H1 (cell line): ENCODE results near the gene RASSF3. TPM values are rescaled to one million over a fixed set of nuclear protein-coding genes. Genes with fewer than 3 reads are reported as not detected.

Source experiments
- ASH2L ChIP-seq: fragments of 200-600, 300-600 bp; sonication (generic); IDR thresholded peaks from one replicate; pipeline ENCODE4 v1.7.1; 2017; ENCODE audit warnings: low read length
- BCL11A ChIP-seq, 2 experiments: IDR thresholded peaks; one replicate each; pipeline ENCODE4 v1.6.1; 2011; ENCODE audit warnings: low read depth in 2 of 2, low read length in 2 of 2, mild to moderate bottlenecking in 2 of 2
- CHD2 ChIP-seq: IDR thresholded peaks from 2 replicates; pipeline ENCODE4 v1.6.1; 2012; ENCODE audit warnings: low read length, improper control_type of control experiment
- EGR1 ChIP-seq: IDR thresholded peaks from 2 replicates; pipeline ENCODE4 v1.6.1; 2011; ENCODE audit warnings: low read depth, low read length, borderline replicate concordance
- FOSL1 ChIP-seq: IDR thresholded peaks from 2 replicates; pipeline ENCODE4 v1.6.1; 2011; ENCODE audit warnings: mild to moderate bottlenecking, low read depth, low read length, moderate library complexity; ENCODE audit not compliant: insufficient read depth
- KDM4A ChIP-seq: IDR thresholded peaks from one replicate; pipeline ENCODE4 v1.7.1; 2012; ENCODE audit warnings: low read depth, mild to moderate bottlenecking, moderate library complexity, low read length, inconsistent platforms; ENCODE audit not compliant: severe bottlenecking
- SUZ12 ChIP-seq: fragments of 200-600 bp; sonication (generic); IDR thresholded peaks from 2 replicates; pipeline ENCODE4 v1.6.1; 2012; ENCODE audit warnings: mild to moderate bottlenecking, inconsistent platforms, low read length, moderate library complexity, mixed read lengths
- TBP ChIP-seq: IDR thresholded peaks from 2 replicates; pipeline ENCODE4 v1.6.1; 2011; ENCODE audit warnings: low read depth, low read length, improper control_type of control experiment
- TCF12 ChIP-seq: IDR thresholded peaks from 2 replicates; pipeline ENCODE4 v1.6.1; 2011; ENCODE audit warnings: low read depth, mild to moderate bottlenecking, low read length
- polyA plus RNA-seq, 7 experiments: library from polyadenylated mRNA; depleted of rRNA in 3 of 7; stranded (reverse) in 5 of 7; unstranded in 2 of 7; fragments of >200 nt in 5 of 7; fragments of 200-250 nt in 2 of 7; gene quantifications; 1 replicate in 5 of 7; 2 replicates in 1 of 7; 4 replicates in 1 of 7; pipeline versions ENCODE4 v1.2.1 to v1.2.3, GENCODE V29; 2011 to 2013; ENCODE audit warnings: missing spikeins in 2 of 7, mixed read lengths in 2 of 7
- total RNA-seq: library from RNA; stranded (reverse); fragmentation: NEBNext Ultra II Directional; extraction: Animal tissue kit (Norgen Biotek cat#: 25700); gene quantifications from 2 replicates; pipeline ENCODE4 v1.2.1, GENCODE V29; 2021
- TF ChIP-seq, protein P1 (sequence below): IDR thresholded peaks from 2 replicates; pipeline ENCODE4 v1.6.1; 2012; ENCODE audit warnings: low read length, inconsistent platforms

RASSF3 gene
- total and polyA plus RNA-seq, 2 of the 8 experiments (the other 6 are each of a cell fraction or from before 2014, with no cell fraction given), result 19.1 to 64.3 TPM

DNA sequence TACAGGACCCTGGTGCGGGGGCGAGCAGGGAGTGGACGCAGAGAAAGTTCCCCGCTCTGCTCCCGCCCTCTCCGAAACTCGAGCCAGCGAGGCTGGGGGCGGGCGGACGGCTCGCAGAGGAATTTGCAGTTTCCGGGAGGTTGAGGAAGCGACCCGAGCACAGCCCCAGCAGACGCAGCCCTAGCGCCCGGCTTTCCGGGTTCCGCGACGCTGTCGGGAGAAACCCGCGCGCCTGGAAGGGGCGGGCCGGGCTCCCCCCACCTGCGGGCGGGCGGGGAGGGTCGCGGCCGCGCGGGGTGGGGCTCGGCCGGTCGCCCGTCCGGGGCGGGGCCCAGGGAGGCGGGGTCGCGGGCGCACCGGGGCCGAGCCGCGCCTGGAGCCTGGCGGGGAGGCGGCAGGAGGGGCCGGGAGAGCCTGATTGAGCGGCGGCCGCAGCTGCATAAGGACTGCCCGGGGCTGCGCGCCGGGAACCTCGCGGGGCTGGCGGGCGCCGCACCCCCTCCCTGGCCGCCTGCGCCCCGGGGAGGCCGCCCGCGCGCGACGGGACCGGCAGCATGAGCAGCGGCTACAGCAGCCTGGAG, at the start of gene RASSF3 (continued):
- no peak for TF ChIP-seq TCF12
- TF ChIP-seq FOSL1, result no peak
- no peak for TF ChIP-seq BCL11A (IDR thresholded peaks at IDR 0.05; ENCODE audit: low read depth in 2 of 2, low read length in 2 of 2)
- TF ChIP-seq, protein P1, sequence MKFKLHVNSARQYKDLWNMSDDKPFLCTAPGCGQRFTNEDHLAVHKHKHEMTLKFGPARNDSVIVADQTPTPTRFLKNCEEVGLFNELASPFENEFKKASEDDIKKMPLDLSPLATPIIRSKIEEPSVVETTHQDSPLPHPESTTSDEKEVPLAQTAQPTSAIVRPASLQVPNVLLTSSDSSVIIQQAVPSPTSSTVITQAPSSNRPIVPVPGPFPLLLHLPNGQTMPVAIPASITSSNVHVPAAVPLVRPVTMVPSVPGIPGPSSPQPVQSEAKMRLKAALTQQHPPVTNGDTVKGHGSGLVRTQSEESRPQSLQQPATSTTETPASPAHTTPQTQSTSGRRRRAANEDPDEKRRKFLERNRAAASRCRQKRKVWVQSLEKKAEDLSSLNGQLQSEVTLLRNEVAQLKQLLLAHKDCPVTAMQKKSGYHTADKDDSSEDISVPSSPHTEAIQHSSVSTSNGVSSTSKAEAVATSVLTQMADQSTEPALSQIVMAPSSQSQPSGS, result no peak
- TF ChIP-seq EGR1, result peak; percentile 85
- peak; percentile 13; the same call in 1 of the 2 replicates for TF ChIP-seq TBP
- TF ChIP-seq KDM4A, result no peak
- TF ChIP-seq SUZ12, result no peak
- TF ChIP-seq CHD2, result no peak
- TF ChIP-seq ASH2L, result peak; percentile 31
